ENCODE measurements around the gene MRPL51.
A peak's percentile ranks its signal among the peaks of the same experiment; 100 is the strongest.

The MRPL51 gene

DNA sequence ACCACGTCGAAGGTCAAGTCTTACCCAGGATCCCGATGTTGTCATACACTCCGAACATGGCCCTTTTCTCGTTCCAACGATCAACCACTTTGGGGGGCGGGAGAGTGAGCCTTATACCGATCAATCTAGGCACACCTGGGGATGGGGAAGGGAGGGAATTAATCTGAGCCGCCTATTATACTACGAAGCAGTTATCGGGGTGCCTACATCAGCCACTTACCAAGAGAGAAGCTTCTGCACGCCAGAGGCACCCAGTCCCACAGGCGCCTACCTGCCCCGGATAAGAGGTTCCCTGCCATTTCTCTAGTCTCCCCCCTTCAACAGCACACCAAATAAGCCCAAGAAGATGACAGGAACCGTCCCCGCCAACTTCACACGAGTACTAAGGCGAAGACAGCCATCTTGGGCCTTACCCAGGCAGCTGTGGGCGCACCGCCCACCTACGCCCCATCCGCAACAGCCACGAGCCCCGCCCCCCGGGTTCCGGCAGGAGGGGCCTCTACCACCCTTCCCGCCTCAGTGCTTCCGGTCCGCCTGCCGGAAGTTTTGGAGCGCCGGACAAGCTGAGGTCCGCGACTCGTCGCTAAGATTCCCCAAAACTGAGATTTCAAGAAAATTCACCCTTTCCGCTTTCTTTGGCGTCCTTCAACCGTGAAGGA, at the start of gene MRPL51:
Gene MRPL51 (minus strand): TSS at position 425 of the 659 bp plus-strand sequence. CDS start 126 bp downstream, at position 299.
- CTCF ChIA-PET: no interaction called here
- TF ChIP-seq, protein P1, sequence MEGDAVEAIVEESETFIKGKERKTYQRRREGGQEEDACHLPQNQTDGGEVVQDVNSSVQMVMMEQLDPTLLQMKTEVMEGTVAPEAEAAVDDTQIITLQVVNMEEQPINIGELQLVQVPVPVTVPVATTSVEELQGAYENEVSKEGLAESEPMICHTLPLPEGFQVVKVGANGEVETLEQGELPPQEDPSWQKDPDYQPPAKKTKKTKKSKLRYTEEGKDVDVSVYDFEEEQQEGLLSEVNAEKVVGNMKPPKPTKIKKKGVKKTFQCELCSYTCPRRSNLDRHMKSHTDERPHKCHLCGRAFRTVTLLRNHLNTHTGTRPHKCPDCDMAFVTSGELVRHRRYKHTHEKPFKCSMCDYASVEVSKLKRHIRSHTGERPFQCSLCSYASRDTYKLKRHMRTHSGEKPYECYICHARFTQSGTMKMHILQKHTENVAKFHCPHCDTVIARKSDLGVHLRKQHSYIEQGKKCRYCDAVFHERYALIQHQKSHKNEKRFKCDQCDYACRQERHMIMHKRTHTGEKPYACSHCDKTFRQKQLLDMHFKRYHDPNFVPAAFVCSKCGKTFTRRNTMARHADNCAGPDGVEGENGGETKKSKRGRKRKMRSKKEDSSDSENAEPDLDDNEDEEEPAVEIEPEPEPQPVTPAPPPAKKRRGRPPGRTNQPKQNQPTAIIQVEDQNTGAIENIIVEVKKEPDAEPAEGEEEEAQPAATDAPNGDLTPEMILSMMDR (conservative IDR thresholded peaks at IDR 0.05; ENCODE audit: low read depth): no peak

DNA sequence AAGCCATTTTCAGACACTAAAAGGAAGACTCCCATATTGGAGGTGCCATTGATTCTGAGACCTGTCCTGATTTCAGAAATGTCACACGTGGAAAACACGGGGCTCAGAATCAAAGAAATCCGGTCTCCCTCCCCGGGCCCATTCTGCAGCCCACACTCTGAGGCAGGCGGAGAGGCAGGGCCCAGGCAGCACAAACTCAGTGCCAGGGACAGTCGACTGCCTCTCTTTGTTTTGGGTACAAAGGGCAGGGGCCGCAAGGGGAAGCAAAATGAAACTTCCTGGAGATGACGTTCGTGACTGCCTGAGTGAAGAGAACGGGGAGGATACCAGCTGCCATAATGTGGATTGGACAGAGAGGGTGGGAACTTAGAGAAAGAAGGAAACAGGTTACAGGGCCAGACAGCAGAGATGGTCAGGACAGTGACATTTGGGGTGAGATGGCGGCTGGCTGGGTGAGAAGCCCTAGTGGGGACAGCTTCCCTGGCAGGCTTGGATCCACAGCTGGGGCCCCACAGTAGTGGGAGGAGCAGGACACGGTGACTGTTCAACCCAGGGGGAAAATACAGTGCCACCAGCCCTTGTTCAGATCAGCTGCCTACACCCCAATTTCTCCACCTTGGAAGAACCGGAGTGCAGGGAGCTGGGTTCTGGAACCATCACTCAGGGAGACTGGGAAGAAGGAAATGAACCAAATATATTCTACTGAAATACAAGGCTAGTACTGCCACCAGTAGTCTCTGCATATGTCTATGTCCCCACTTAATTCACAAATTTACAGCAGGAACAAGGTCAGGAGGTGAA, 49.3 kb upstream of the MRPL51 start:
- CTCF ChIA-PET: no interaction called here
- TF ChIP-seq, protein P1 (conservative IDR thresholded peaks at IDR 0.05; ENCODE audit: low read depth): no peak
- H3K27ac ChIP-seq: peak overlapping the region; percentile 95
- POLR2A ChIA-PET (ENCODE audit: low non-redundant PET): no interaction called here
- no peak for DNase-seq (ENCODE audit: low spot score)

More for the DNA sequence above, at the start of gene MRPL51:
- H3K27ac ChIP-seq: peak within 1 kb of the TSS; percentile 93
- peak; percentile 96 for DNase-seq (ENCODE audit: low spot score)
- POLR2A ChIA-PET (ENCODE audit: low non-redundant PET): interaction anchor here (0.6 to 1.5 kb wide), 4 partner anchors 22 to 274 kb away, joined by 3 to 6 read pairs (median 3); partner anchors contain the start of genes GAPDH and VAMP1

DNA sequence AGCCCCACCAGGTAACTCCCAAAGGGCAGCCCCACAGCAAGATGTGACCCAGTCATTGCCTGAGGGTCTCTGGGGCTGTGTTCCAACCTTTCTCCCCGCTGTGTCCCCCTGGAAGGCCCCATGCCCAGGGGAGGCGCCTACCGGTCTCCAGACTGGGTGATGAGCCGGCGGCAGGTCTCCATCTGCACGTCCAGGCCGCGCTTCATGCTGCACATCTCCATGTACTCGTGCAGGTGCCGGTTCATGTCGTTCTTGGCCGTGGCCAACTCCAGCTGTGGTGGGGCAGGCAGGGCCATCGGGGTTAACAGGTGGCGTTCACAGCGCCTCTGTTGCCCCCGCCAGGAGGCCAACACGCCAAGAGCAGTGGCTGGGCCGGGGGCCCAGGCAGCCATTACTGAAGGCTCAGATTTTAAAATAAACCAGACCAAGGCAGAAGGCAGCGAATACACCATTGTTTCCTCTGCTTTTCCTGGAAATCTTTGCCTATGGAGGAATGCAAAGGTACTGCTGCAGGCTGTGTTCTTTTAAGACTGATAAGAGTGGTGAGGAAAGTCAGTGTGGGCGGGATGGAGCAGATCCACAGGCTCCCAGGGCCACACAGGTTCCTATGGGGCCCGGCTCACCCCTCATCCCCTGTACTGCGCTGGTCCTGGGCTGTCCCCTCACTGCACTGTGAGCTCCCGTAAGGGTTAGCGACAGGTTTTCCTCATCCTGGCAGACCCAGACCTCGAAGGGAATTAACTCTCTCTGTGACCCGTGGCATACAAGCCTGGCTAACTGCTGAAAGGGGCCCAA, 48.5 kb upstream of the MRPL51 start:
- no peak for DNase-seq (ENCODE audit: low spot score)
- peak overlapping the region; percentile 95 for H3K27ac ChIP-seq
- TF ChIP-seq, protein P1 (conservative IDR thresholded peaks at IDR 0.05; ENCODE audit: low read depth): no peak
- CTCF ChIA-PET: no interaction called here
- POLR2A ChIA-PET (ENCODE audit: low non-redundant PET): no interaction called here

DNA sequence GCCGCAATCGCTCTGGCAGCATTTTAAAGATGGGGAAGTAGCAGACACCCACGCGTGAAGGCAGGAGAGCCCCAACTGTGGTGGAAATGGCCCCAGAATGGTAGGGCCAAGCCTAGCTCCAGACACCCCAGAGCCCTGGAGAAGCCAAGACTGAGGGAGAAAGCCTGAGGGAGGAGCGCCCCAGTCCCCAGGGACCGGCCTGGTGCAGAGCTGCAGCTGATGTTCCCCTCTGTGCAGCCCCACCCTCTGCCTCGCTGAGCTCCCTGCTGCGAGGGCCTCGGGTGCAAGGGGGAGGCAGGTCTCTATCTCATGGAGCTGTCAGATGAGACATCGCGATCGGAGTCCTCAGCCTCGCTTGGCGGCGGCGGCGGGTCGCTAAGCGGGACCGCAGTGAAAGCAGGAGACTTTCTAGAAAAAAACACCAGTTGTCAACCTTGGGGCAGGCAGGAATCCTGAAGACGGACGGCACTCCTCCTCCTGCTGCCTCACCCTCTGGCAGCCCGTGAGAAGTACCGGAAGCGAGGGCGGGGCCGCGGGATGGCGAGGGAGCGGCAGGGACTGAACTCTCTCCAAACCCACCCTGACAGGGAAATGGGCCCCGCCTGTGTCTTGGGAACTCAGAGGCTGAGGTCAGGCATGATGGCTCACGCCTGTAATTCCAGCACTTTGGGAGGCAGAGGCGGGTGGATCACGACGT, 47.3 kb upstream of the MRPL51 start:
- TF ChIP-seq, protein P1 (conservative IDR thresholded peaks at IDR 0.05; ENCODE audit: low read depth): no peak
- peak overlapping the region; percentile 95 for H3K27ac ChIP-seq
- CTCF ChIA-PET: interaction anchor here (0.7 to 1.4 kb wide), 6 partner anchors 10 to 342 kb away, joined by 3 to 8 read pairs (median 4); no protein-coding TSS in a partner anchor
- POLR2A ChIA-PET (ENCODE audit: low non-redundant PET): interaction anchor here (0.5 to 0.8 kb wide), 2 partner anchors 24 to 43 kb away, joined by 3 to 4 read pairs; no protein-coding TSS in a partner anchor
- DNase-seq (ENCODE audit: low spot score): peak; percentile 95

DNA sequence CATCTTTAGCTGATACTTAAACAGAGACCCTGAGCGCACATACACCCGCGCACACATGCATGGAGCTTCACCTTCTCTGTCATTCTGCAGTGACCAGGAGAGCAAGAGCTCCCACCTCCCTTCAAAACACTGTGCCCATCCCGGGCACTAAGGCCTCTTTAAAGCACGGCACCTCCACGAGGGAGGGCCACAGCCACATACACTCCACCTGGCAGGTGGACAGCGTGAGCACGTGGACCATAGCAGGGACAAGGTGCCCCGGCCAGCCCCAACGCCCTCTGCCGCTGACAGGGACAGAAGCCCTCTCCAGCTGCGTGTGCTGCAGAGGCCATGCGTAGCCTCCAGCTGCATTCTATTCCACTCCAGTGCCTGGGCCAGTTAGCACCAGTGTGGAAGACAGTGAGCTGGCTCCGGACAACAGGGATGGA, 46.7 kb upstream of the MRPL51 start:
- no peak for DNase-seq (ENCODE audit: low spot score)
- H3K27ac ChIP-seq: peak overlapping the region; percentile 95
- ChIA-PET CTCF (interaction anchor here (0.7 to 1.5 kb wide), 7 partner anchors 10 to 343 kb away, joined by 3 to 8 read pairs (median 4); no protein-coding TSS in a partner anchor), POLR2A (ENCODE audit: low non-redundant PET) (interaction anchor here (0.5 to 0.8 kb wide), 3 partner anchors 24 to 252 kb away, joined by 3 to 4 read pairs (median 3); no protein-coding TSS in a partner anchor)
- TF ChIP-seq, protein P1 (conservative IDR thresholded peaks at IDR 0.05; ENCODE audit: low read depth): no peak

Measured in RWPE1 (cell line).